Left ventricle myocardium superior (tissue), 1 donor: ENCODE measurements around the gene WHRN. TPM values are rescaled to one million over a fixed set of nuclear protein-coding genes. Genes with fewer than 3 reads are reported as not detected.
A peak's percentile ranks its signal among the peaks of the same experiment; 100 is the strongest.

Source experiments
- ATAC-seq: fragments of 200-7000 bp; cut with Tn5 transposase; one replicate; pipeline ENCODE4 v1.9.1; 2020; ENCODE audit warnings: mild to moderate bottlenecking, moderate library complexity
- DNase-seq: peaks from one replicate; pipeline ENCODE4 v3.0.0-alpha.2; 2020
- intact Hi-C: fragments of 100-400 bp; cut with micrococcal nuclease; formaldehyde crosslinking; loops from one replicate; pipeline ENCODE4 v1.11.0; 2022
- total RNA-seq: library from RNA; stranded (reverse); fragmentation: NEBNext Ultra II Directional; extraction: Animal tissue kit (Norgen Biotek cat#: 25700); gene quantifications from one replicate; pipeline ENCODE4 v1.2.1, GENCODE V29; 2021
- donor health status: DM: no; HTN: yes; CAD: no; lungs with severe emphysema.

WHRN gene
- total RNA-seq, 1 donor from 2014 or later, result 0.57 TPM

DNA sequence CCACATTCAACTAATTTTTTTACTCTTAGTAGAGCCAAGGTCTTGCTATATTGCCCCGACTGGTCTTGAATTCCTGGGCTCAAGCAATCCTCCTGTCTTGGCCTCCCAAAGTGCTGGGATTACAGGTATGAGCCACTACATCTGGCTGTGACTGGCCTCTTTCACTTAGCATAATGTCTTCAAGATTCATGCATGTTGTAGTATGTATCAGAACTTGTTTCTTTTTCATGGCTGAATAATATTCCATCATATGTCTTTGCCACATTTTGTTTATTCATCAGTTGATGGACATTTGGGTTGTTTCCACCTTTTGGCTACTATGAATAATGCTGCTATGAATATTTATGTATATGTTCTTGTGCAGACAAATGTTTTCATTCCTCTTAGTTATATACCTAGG is 12.8 kb upstream of the WHRN start:
- ATAC-seq (no peak), DNase-seq (no peak)
- intact Hi-C loops, result no loop called here

DNA sequence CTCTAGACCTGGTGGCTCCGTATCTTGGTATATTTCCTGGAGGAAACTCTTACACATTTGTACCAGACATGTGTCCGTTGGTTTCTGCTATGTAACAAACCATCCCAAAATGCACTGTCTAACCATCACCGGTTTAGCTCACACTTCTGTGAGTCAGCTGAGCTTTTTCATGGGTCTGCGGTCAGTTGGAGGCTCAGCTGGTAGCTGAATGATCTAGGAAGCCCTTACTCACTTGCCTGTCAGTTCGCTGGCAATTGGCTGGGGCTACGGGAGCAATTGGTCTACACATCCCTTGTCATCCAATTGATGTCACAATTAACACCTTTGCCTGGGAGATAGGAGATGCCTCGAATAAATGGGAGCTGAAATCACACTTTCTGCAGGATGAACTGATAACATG is 11.6 kb upstream of the WHRN start:
- intact Hi-C loops, result no loop called here
- DNase-seq, result no peak
- no peak for ATAC-seq

DNA sequence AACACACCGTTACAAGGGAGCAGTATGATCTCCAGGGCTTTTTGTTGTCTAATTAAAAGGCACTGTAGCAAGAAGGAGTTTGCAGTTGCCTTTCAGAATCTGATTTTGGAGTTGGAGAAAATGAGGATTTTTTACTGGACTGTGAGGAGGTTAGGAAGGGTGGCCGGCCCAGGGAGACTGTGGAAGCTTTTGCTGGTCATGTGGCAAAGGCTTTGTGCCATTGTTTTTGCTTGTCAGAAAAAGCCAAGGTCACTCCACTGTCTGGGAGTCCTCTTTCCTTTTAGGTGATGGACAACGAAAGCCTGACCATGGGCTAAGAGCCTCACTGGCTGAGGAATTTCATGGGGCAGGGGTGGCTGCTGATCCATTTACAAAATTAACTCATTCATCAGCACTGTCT is 10.3 kb upstream of the WHRN start:
- intact Hi-C loops, result no loop called here
- ATAC-seq, result no peak
- DNase-seq, result no peak

DNA sequence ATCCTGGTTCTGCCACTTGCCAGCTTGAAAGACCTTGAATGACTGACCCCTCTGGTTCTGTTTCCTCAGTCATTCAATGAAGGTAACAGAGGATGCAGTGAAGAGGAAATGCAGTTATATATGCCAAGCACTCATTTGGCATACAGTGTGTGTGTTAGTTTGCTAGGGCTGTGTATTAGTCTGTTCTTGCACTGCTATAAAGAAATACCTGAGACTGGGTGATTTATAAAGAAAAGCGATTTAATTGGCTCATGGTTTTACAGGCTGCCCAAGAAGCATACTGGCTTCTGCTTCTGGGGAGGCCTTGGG is 8.6 kb upstream of the WHRN start:
- intact Hi-C loops, result no loop called here
- ATAC-seq (no peak), DNase-seq (no peak)

DNA sequence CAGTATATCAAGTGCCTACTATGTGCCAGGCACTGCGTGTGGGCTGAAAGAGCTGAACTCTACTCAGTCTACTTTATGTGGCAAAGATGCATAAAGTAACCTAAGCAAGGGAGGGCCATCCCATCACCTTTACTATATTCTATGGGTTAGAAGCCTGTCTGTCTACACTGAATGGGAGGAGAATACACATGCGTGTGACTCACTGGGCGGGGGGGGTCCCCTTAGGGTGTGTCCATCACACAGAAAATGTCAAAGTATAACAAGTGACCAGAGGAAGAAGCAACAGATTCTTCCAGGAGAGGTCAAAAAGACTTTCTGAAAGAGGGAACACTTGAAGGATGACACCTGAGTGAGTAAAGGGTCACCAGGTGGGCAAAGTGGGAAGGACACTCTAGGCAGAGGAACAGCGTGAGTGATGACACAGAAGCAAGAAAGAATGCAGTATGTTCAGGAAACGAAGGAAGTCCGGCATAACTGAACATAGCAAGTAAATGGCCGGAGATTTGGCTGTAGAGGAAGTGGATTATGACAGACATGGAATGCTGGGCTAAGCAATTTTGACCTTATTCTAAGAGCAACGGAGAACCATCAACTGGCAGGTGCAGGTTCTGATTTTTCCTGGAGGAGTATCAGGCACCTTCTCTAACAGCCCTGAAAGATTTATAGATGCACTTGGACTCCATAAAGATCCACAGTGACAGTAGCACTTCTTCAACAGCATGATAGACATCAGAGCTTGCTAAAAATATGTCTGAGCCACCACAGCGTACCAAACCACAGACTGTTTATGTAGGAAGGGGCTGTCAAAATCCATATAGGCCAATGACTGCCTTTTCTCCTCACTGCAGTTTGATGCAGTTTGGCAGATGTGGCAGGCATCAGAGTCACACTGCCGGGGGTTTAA is 8.0 kb upstream of the WHRN start:
- intact Hi-C loops, result no loop called here
- no peak for ATAC-seq
- no peak for DNase-seq

DNA sequence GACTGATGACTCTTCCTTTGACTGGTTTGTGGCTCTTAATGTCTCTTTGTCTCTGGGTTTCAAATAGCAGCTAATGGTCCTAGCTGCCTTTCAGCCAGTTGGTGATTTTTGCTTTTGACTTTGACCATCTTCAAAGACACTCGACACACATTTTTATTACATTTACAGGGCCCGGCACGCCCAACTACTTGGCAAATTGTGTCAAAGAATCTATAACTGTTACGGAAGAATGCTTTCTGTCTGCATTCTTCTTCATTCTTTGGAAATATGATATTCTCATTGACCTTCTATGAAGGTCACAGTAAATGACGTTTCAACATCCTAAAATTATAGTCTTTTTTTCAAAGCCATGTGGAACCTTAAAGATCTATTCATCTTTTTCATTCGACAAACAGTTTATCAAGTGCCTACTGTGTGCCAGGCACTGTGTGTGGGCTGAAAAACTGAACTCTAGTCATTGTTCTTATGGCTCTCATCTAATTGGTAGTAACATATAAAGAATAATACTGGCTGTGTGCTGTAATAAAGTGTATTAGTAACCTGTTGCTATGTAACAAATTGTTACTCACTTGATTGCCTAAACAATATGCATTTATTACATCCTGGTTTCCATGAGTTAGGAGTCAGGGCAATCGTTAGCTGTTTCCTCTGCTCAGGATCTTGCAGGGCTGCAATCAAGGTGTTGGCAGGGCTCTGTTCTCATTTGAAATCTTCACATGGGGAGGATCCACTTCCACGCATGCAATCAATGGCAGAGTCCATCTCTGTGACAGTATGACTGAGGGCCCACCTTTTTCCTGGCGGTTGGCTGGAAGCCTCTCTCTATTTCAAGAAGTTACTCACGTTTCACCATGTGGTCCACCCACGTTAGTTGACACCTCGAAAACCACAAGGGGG is 7.0 kb upstream of the WHRN start:
- no peak for ATAC-seq
- no peak for DNase-seq
- intact Hi-C loops, result no loop called here

DNA sequence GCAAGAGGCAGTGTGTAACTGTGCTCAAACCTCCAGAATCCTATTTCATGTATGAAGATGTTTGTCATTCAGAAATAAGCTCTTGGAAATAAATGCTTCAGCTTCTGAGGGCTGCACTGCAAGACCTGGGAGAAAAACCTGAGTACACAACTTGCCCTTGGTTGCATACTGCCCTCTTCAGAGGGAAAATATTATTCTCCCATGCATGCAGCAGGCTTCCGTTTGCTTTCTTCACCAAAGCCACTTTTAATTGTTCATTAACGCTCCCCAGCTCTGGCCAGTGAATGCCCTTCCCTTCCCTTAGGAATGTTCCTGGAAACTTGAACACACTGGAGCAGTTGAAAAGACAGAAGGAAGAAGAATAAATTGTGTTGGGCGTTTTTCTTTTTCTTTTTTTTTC is 2.5 kb upstream of the WHRN start:
- intact Hi-C loops, result no loop called here
- DNase-seq (no peak), ATAC-seq (no peak)

DNA sequence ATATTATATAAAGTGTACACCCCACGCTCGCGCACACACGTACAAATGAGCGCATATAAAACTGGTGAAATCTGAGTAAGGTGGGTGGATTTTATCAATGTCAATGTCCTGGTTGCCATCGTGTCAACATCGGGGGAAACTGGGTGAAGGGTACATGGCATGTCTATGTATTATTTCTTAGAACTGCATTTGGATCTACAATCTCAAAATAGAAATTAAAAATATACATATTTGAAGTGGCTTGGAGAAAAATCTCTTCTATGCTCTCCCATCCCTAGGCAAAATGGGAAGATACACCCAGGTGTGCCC is 763 bp upstream of the WHRN start:
- intact Hi-C loops, result no loop called here
- no peak for DNase-seq
- no peak for ATAC-seq

DNA sequence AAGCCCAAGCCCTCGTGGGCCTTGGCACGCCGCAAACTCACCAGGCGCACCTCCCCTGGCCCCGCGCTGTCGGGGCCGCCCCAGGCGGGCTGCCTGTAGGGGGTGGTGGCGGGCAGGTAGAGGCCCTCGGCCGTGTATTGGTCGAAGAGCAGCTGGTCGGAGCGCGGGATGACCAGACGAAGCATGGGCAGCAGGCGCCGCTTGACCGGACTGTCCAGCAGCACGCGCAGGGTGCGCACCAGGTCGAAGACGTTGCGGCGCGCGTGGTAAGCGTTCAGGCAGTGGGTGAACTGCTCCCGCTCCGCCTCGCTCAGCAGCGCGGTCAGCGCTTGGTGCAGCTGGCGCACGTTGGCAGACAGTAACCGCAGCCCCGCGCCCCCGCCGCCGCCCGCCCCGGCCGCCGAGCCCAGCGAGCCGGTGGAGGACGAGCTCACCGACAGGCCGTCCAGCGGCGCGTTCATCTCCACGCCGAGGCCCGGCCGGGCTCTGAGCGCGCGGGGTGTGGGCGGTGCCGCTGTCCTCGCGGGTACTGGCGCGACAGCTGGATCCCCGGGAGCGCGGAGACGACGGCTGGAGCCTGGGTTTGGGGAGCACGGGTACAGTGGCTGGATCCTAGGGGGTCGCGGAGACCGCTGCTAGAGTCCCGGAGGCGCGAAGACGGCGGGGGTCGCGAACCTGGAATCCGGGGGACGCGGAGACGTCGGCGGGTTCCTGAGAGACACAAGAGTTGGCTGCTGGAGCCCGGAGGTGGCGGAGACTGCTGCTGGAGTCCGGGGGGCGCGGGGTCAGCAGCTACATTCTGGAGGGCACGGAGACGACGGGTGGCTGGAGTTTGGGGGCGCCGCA is 709 bp downstream of the WHRN start:
- intact Hi-C loops, result no loop called here

DNA sequence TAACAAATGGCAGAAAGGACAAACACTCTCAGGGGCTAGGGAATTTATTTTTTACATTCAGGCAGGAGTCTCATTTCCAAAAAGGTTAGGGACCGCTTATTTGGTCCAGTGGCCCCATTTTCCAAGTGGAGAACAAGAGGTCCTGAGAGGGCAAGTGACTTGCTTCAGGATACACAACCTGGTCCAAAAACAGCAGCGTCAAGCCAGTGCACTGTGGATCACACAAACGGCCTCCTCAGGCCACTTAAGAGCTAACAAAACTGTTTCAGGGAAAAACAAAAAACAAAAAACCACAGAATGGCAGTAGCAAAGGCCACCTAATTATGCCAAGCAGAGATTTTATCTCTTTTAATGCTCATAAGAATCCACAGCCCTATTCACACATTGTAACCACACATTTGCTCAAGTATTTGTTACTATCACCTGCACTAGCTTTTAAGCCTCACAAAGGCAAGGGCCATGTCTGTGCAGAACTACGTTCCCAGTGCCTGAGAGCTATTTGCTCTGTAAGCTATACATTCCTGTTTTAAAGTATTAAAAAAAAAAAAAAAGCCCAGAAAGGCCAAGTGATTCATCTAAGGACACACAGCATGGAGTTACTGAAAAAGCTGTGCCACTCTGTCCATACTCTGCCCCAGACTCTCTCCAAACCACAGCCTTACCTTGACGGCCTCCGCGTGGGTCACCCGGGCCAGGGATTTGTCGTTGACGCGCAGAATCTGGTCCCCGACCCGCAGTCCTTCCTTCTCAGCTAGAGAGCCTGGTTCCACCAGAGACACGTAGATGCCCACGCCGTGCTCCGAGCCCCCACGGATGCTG is 1.5 kb downstream of the WHRN start:
- intact Hi-C loops, result no loop called here
- ATAC-seq (no peak), DNase-seq (no peak)

More for the DNA sequence above, 709 bp downstream of the WHRN start:
- peak; percentile 79 for ATAC-seq
- peak; percentile 63 for DNase-seq

DNA sequence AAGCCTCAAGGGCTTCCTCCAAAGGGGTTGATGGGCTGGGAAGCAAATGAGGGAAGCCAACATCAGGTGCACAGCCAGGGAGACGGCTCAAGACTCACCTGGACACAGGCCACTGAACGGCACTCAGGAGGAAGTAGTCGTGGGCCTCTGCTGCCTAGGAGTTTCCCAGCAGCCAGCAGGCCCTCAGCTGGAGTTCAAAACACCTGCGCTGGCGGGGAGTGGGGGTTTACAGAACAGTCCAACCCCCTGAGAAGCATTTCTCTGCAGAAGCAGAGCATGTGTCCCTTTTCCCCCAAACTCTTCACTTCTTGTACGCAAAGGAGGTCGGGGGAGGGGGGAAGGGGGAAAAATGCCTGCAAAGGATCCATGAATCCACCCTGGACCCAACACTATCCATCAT is 2.3 kb downstream of the WHRN start:
- intact Hi-C loops, result no loop called here
- DNase-seq (no peak), ATAC-seq (no peak)

DNA sequence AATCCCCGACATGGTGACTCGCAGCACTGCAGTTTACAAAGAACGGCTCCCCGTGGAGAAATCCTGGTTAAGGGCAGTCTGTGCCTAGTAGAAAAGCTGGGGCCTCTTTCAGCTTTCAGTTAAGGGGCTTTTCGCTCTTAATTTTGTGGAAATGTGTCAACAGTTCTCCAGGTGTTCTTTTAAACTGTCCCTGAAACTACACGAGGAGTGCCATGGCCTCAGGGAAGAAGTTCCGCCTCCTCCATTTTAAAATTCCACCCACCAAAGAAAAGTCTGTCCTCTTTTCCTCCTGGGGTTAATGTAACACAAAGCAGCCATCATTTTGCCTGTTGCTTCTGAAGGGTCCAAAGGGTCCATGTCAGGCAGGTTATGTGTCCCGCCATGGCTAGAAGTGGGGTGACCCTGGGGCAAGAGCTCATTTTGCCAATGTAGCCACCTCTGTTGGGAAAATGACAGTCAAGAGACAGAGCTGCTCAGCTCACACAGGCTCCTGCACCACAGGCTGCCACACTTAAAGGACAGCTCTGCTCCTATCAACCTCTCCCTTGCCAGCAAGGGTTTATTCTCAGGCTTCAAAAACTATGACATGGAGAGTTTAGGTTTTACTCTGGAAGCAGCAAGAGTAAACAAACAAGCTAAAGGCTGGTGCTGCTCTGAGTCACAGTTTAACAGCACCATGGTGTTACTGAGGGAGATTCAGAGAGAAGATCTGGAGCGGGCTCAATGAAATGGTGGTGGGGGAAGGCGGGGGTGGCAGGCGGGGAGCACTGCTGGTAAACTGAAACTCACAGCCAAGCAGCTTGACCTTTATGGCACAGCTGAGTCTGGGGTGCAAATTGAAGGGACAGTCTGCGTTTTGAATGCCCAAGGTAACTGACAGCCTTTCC is 3.2 kb downstream of the WHRN start:
- ATAC-seq (no peak), DNase-seq (no peak)
- intact Hi-C loops, result no loop called here

DNA sequence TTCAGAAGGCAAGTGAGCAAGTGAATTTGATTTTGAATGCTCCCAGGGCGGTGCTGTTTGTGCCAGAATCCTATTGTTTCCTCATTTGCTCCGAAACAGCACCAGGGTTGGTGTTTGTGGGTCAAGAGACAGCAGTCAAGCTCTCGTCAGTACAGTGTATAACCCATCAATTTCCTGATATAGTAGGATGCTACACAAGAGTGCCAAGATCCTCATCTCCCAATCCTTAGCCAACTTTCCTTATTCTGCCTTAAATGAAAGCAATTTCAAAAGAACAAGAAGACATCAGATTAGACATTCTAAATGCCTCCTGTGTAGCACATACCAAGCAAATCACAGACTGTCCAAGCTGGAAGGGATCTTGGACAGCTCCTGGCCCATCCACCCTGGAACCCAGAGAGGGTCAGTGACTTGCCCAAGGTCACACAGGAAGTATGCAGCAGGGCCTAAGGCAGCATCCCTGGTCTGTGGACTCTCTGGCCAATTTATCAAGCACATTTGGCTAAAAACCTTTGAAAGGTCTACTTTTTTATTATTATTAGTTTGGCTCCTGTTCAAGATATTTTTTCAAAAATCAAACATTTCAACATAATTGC is 4.5 kb downstream of the WHRN start:
- DNase-seq, result no peak
- no peak for ATAC-seq
- intact Hi-C loops, result no loop called here

DNA sequence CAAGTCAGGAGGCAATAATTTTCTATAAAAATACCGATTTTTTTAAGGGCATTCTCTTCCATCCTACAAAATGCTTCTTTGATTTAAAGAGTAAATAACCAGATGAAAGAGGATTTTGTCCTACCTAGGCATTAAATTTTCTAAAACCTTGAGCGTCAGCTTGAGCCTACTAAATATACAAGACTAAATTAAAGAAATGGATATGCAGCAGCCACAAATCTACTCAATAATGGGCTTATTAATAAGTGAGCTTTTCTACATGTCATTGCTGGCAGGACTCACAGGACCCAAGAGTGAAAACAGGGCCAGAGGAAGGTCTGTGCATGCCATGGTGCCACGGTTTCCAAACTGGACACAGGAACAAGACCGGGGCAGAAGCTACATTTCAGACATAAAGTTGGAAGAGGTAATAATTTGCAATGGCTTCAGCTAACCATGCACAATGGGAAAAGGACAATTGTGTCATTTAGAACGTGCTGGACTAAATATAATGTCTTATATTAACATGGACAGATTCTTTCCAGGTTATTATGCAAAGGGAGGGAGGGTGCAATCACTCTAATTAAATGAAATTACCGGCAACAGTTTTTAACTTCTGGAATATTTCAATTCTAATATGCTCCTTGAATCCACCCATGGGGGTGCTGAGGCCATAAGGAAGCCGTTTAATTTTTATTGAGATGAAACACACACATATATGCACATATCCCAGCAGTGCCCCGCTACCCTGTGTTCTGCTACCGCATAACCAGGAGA is 5.2 kb downstream of the WHRN start:
- DNase-seq (no peak), ATAC-seq (no peak)
- intact Hi-C loops, result no loop called here

DNA sequence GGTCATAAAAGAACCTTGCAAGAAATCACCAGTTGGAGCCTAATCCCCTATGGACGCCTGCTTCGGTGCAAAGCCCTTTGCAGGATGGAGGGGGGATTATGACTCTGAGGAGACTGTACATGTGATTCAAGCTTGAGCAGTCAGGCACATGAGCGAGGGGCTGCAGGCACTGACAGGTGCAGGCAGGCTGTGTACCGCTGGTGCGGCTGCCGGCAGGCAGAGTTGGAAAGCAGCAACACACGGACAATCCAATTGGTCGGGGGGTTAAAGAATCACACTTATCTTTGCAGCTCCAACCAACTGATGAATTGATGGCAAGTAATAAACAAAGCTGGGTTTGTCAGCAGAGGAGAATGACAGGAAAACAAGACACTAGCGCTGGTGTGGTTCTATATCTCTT is 5.7 kb downstream of the WHRN start:
- DNase-seq, result no peak
- intact Hi-C loops, result no loop called here
- ATAC-seq, result no peak

DNA sequence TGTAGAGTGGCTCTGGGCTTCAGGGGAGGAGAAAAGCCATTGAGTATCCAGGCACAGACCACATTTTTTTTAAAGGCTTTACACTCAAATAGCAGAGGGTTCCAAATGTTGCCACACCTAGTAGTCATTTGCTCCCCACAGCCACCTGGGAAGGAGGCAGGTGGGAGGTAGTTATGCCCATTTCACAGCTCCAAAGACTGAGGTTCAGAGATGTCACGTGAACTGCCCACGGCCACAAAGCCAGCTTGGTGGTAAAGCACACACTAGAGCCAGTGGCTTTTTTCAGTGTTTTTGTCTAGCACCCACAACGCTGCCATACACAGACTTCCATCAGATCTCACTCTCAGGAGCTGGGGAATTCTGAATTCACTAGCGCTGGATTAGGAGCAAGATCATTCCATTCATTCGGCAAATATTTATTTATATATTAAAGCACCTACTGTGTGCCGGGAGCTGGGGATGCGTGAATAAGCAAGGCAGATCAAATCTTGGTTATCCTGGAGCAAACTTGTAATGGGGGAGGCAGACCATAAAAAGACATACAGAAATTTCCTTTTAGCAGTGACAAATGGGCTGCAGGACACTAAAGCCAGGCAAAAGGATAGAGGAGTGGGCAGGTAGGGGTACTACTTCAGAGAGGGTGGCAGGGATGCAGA is 7.4 kb downstream of the WHRN start:
- ATAC-seq (no peak), DNase-seq (no peak)
- intact Hi-C loops, result no loop called here

DNA sequence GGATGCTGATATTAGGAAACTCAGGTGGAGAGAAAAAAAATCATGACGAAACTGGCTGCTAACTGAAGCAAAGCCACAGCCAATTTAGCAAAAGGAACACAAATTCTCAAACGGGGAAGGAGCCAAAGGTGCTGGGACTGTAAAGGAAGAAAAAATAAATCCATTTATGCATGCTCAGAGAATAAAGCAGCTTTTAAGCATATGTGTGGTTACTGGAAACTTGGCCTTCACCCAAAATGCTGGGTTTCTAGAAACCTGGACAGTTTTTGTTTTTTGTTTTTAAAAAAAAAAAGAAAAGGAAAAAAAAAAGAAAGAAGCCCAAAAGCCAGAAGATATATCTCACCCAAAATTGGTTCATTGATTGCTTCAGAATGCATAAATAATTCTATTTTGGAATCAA is 8.0 kb downstream of the WHRN start:
- no peak for DNase-seq
- ATAC-seq, result no peak
- intact Hi-C loops, result no loop called here
